ENCODE data around the gene NUCB2.

DNA sequence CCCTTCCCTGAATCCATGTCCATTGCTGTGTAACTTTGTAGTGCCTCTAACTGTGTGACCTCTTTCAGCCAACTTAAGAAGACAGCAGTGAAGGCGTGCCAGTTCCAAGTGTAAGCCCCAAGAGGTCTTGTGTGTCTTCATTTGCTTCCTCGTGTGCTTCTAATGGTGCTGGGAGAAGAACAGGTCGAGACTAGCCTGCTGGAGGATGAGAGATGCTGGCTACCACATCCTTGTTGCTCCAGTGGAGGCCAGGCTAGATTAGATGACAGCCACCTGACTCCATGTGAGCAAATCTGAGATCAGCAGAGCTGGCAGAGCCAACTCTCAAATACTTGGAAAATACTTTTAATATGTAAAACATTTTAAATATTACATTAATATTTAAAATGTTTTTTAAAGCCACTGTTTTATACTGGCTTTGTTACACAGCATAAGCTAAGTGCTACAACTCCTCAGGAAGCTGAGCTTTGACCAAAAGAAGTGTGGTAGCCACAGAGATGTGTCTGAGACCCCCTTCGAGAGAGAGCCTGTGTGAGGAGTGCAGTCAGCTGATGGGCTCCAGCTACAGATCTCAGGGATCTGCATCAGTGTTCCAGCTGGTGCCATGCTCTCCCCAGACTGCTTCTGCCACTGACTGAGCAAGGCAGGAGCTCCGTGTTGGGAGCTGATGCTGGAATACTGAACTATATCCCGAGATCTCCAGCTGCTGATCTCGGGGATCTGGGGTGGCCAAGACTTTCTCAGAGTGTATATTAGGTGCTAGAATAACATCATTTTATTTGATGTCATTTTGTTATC lies 103.0 kb downstream of the NUCB2 start:
- TF ChIP-seq, protein P1, sequence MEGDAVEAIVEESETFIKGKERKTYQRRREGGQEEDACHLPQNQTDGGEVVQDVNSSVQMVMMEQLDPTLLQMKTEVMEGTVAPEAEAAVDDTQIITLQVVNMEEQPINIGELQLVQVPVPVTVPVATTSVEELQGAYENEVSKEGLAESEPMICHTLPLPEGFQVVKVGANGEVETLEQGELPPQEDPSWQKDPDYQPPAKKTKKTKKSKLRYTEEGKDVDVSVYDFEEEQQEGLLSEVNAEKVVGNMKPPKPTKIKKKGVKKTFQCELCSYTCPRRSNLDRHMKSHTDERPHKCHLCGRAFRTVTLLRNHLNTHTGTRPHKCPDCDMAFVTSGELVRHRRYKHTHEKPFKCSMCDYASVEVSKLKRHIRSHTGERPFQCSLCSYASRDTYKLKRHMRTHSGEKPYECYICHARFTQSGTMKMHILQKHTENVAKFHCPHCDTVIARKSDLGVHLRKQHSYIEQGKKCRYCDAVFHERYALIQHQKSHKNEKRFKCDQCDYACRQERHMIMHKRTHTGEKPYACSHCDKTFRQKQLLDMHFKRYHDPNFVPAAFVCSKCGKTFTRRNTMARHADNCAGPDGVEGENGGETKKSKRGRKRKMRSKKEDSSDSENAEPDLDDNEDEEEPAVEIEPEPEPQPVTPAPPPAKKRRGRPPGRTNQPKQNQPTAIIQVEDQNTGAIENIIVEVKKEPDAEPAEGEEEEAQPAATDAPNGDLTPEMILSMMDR (optimal IDR thresholded peaks at IDR 0.05 in 1 of 3, IDR thresholded peaks at IDR 0.05 in 1 of 3, conservative IDR thresholded peaks at IDR 0.05 in 1 of 3; ENCODE audit: extremely low read depth in 1 of 3, insufficient read depth in 2 of 3, low read length in 3 of 3): no peak
- TF ChIP-seq EZH2 (IDR thresholded peaks at IDR 0.05; ENCODE audit: low read length): no peak
